Heart right ventricle (tissue), 16 donors: ENCODE measurements around the gene NDUFB3. TPM values are rescaled to one million over a fixed set of nuclear protein-coding genes. Genes with fewer than 3 reads are reported as not detected.

Experiments
- ATAC-seq, 8 donors: fragments of 200-7000 bp; cut with Tn5 transposase; one replicate each; pipeline ENCODE4 v1.9.1; 2020; ENCODE audit warnings: mild to moderate bottlenecking in 8 of 8, moderate library complexity in 8 of 8, moderate number of reproducible peaks in 1 of 8
- DNase-seq, 2 donors: peaks; one replicate each; pipeline ENCODE4 v3.0.0-alpha.2; 2020
- H3K27ac ChIP-seq, 10 donors: fragments of 200-600 bp; sonication (generic) in 2 of 10; one replicate each; pipeline versions ENCODE4 v1.5.0 to v1.8.0; 2020 to 2022; ENCODE audit warnings: mild to moderate bottlenecking in 3 of 10
- H3K27me3 ChIP-seq, 7 donors: fragments of 200-600 bp; one replicate each; pipeline ENCODE4 v1.8.0; 2021 to 2022; ENCODE audit warnings: mild to moderate bottlenecking in 2 of 7
- H3K36me3 ChIP-seq, 9 donors: fragments of 200-600 bp; sonication (generic) in 1 of 9; one replicate each; pipeline versions ENCODE4 v1.5.0 to v1.8.0; 2020 to 2022; ENCODE audit warnings: mild to moderate bottlenecking in 2 of 9
- H3K4me1 ChIP-seq, 9 donors: fragments of 200-600 bp; sonication (generic) in 1 of 9; one replicate each; pipeline versions ENCODE4 v1.5.0 to v1.8.0; 2020 to 2022; ENCODE audit warnings: mild to moderate bottlenecking in 4 of 9
- H3K4me3 ChIP-seq, 10 donors: fragments of 200-600 bp; sonication (generic) in 2 of 10; one replicate each; pipeline versions ENCODE4 v1.5.0 to v1.8.0; 2020 to 2022; ENCODE audit warnings: mild to moderate bottlenecking in 7 of 10, moderate library complexity in 2 of 10
- H3K9me3 ChIP-seq, 11 donors: fragments of 200-600 bp in 10 of 11; sonication (generic) in 2 of 11; one replicate each; pipeline versions ENCODE4 v1.5.0 to v1.8.0; 2013 to 2022; ENCODE audit warnings: mild to moderate bottlenecking in 2 of 11, control low read depth in 1 of 11, moderate library complexity in 1 of 11
- CTCF ChIP-seq, 9 donors: fragments of 200-600 bp; sonication (generic) in 2 of 9; IDR thresholded peaks; one replicate each; pipeline versions ENCODE4 v1.5.0 to v1.8.0; 2021 to 2022; ENCODE audit warnings: antibody characterized with exemption in 9 of 9, mild to moderate bottlenecking in 5 of 9, moderate library complexity in 1 of 9
- WGBS, 2 donors: extraction: QIAGEN DNeasy Blood & Tissue Kit; methylation state at CpG; one replicate each; pipeline ENCODE4 v1.1.7; 2013; ENCODE audit warnings: inconsistent platforms in 1 of 2; 5-methylcytosine and 5-hydroxymethylcytosine counted together
- intact Hi-C, 10 donors: fragments of 100-400 bp; cut with DNase I; formaldehyde crosslinking; loops; one replicate each; pipeline versions ENCODE4 v1.11.1 to v1.14.2; 2022
- polyA plus RNA-seq, 2 donors: library from polyadenylated mRNA; stranded (reverse); fragments of 200-250 nt; gene quantifications; one replicate each; pipeline ENCODE4 v1.2.3, GENCODE V29; 2013
- total RNA-seq, 10 donors: library from RNA; stranded (reverse); fragmentation: NEBNext Ultra II Directional in 3 of 10; extraction: Animal tissue kit (Norgen Biotek cat#: 25700) in 3 of 10; gene quantifications; one replicate each; pipeline versions ENCODE4 v1.2.1 to v1.2.4, GENCODE V29; 2021 to 2023
- donor health status: Arrhythmogenic right ventricular cardiomyopathy.
- donor health status: ischemic (EF 13 %, LVEDD 7.1; RV severe dilation, severe dysfunction).
- donor health status: healthy with polysubstance abuse.
- donor health status: DM: no; HTN: yes; CAD: no.
- donor health status: DM: no; HTN: no; CAD: no.
- donor health status: ischemic (EF 25% LVEDD 6.9; RV normal size, moderate dysfunction).
- donor health status: ischemic (EF 25% LVEDD 5.7; RV mildly dilated, moderate dysfunction).
- donor health status: healthy.
- donor health status: DM: yes; HTN: yes; CAD: no.
- donor health status: Ischemic cardiomyopathy.
- donor health status: ischemic (EF 35%, LVEDD 5.7; RV mildly dilated, moderate dysfunction).
- donor health status: nonischemic (EF 11% LVEDD 7.7; RV severe dilation, severe dysfunction).
- donor health status: DM: yes; HTN: yes; CAD: no.
- donor health status: PGD.
- donor health status: ischemic (EF 29% LVEDD 5.4; RV normal size, mild dysfunction).
- donor health status: nonischemic (EF 23%, LVEDD 6.1; RV moderate dilation, normal function).

The NDUFB3 gene
- total and polyA plus RNA-seq, 12 donors, result 200 to 513 (median 431) TPM

- peak in 5 of 8 donors; percentile 9 to 34 (median 12) for ATAC-seq
- H3K36me3 ChIP-seq, result peaks cover 0 to 31% (median 3%) of the 10 kb centered on the region in 9 donors
- DNase-seq, result no peak
- peak overlapping the region in 9 of 10 donors; percentile 18 to 96 (median 34) for H3K4me3 ChIP-seq
- H3K27me3 ChIP-seq, result no peaks in the 10 kb centered on the region
- H3K4me1 ChIP-seq, result peaks cover 32 to 100% (median 100%) of the 10 kb centered on the region in 9 donors
- H3K9me3 ChIP-seq, result no peaks in the 10 kb centered on the region
- WGBS, 2 donors, result 3 to 6% methylated on average over 9 of the region's 9 CpGs
- intact Hi-C loops, result no loop called here
- TF ChIP-seq CTCF (IDR thresholded peaks at IDR 0.05), result no peak
- H3K27ac ChIP-seq, result peak overlapping the region; percentile 98 to 100 (median 100)
Measured at GRCh38 chr2:201126308-201127151, 54.7 kb downstream of the NDUFB3 start.

DNA sequence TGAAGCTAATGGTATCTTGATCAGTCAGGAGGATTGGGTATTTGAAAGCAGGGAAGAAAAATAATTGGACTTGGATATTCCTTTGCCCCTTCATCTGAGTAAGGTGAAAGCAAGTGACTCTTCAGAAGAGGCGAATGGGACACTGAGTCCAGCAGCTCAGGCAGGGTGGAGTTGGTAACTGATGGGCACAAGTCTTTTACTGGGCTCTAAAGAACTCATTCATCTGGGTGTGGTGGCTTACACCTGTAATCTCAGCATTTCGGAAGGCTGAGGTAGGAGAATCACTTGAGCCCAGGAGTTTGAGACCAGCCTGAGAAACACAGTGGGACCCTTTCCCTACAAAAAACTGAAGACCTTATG is 55.3 kb downstream of the NDUFB3 start:
- ATAC-seq (peak in 1 of 8 donors; percentile 5), DNase-seq (no peak)
- H3K4me3 ChIP-seq, result peak overlapping the region in 9 of 10 donors; percentile 18 to 96 (median 34)
- TF ChIP-seq CTCF (IDR thresholded peaks at IDR 0.05), result no peak
- 37 to 43% methylated on average over 2 of the region's 2 CpGs for WGBS, 2 donors
- intact Hi-C loops, result no loop called here
- peaks cover 0 to 33% (median 3%) of the 10 kb centered on the region in 9 donors for H3K36me3 ChIP-seq
- no peaks in the 10 kb centered on the region for H3K27me3 ChIP-seq
- peaks cover 35 to 100% (median 100%) of the 10 kb centered on the region in 9 donors for H3K4me1 ChIP-seq
- no peaks in the 10 kb centered on the region for H3K9me3 ChIP-seq
- H3K27ac ChIP-seq, result peak overlapping the region; percentile 98 to 100 (median 100)

DNA sequence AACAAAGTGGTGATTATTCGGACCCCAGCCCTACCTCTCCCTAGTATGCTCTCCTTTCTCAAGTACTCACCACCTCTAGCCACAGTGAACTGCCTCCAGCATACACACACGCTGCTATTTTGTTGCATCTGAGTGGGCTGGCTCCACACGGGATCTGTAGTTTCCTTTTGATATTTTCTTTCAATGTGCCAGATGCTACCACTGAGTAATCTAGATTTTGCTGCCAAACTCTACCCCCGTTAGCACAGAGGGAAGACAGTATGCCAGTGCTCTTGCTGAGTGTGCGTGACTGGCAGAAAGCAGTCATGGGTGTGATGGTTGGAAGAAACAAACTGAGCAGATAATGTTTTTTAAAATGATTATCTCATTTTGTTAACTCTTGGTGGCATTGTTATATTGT is 55.8 kb downstream of the NDUFB3 start:
- Histone ChIP-seq H3K27ac (peak overlapping the region; percentile 98 to 100 (median 100)), H3K4me3 (peak overlapping the region in 9 of 10 donors; percentile 18 to 96 (median 34)), H3K27me3 (no peaks in the 10 kb centered on the region), H3K4me1 (peaks cover 35 to 100% (median 100%) of the 10 kb centered on the region in 9 donors), H3K36me3 (peaks cover 0 to 33% (median 1%) of the 10 kb centered on the region in 9 donors), H3K9me3 (no peaks in the 10 kb centered on the region)
- intact Hi-C loops, result no loop called here
- ATAC-seq (peak; percentile 6 to 39 (median 21)), DNase-seq (peak in 1 of 2 donors; percentile 38)
- TF ChIP-seq CTCF (IDR thresholded peaks at IDR 0.05), result no peak
- WGBS, 2 donors, result 11 to 13% methylated on average over 5 of the region's 5 CpGs

- Histone ChIP-seq H3K9me3 (no peaks in the 10 kb centered on the region), H3K4me3 (peak overlapping the region in 6 of 10 donors; percentile 19 to 96 (median 36)), H3K4me1 (peaks cover 38 to 100% (median 100%) of the 10 kb centered on the region in 9 donors), H3K36me3 (peaks cover 0 to 32% (median 3%) of the 10 kb centered on the region in 9 donors), H3K27me3 (no peaks in the 10 kb centered on the region), H3K27ac (peak overlapping the region; percentile 98 to 100 (median 100))
- DNase-seq (no peak), ATAC-seq (no peak)
- intact Hi-C loops, result no loop called here
- WGBS, 2 donors, result 16 to 45% methylated on average over 1 of the region's 1 CpG
- no peak for TF ChIP-seq CTCF (IDR thresholded peaks at IDR 0.05)
Measured at GRCh38 chr2:201128033-201128432, 56.2 kb downstream of the NDUFB3 start.
